MCF 10A (cell line): Measurements from ENCODE around the gene MAGEA11. TPM values are rescaled to one million over a fixed set of nuclear protein-coding genes. Genes with fewer than 3 reads are reported as not detected.
"Not testable (repeated sequence)": the region's sequence is repeated elsewhere in the genome, so short reads cannot be mapped to it uniquely, and the experiment has no call there.

Source experiments
- BruUV-seq: library from RNA; stranded (reverse); fragments of 400-500 nt; replicated peaks from 2 replicates; lab custom pipeline; 2021; lab: Mats Ljungman, UMichigan
- CTCF ChIA-PET: fragments of 300-600 bp; sonication (Branson Sonifier 250); formaldehyde crosslinking; extraction: SDS; loops from one replicate; lab custom pipeline; 2021; ENCODE audit warnings: antibody characterized with exemption, inconsistent platforms; lab: Yijun Ruan, JAX
- POLR2A ChIA-PET: fragments of 300-600, 350-650 bp; sonication (Branson Sonifier 250); formaldehyde crosslinking; extraction: SDS; loops from one replicate; lab custom pipeline; 2020; ENCODE audit warnings: antibody characterized with exemption, inconsistent platforms; lab: Yijun Ruan, JAX
- DNase-seq: peaks from one replicate; pipeline ENCODE4 v3.0.0-alpha.2; 2018; ENCODE audit not compliant: unreplicated experiment
- H3K27ac Mint-ChIP-seq: one replicate; pipeline ENCODE4 v1.8.0; 2022; ENCODE audit warnings: mild to moderate bottlenecking, low read depth, mixed read lengths; ENCODE audit not compliant: unreplicated experiment
- H3K27me3 Mint-ChIP-seq: one replicate; pipeline ENCODE4 v1.8.0; 2022; ENCODE audit warnings: mixed read lengths; ENCODE audit not compliant: insufficient read depth, unreplicated experiment
- H3K36me3 Mint-ChIP-seq: one replicate; pipeline ENCODE4 v1.8.0; 2022; ENCODE audit warnings: mild to moderate bottlenecking, moderate library complexity, mixed read lengths; ENCODE audit not compliant: insufficient read depth, unreplicated experiment
- H3K4me1 Mint-ChIP-seq: one replicate; pipeline ENCODE4 v1.8.0; 2022; ENCODE audit warnings: mixed read lengths; ENCODE audit not compliant: insufficient read depth, unreplicated experiment
- H3K4me3 Mint-ChIP-seq: one replicate; pipeline ENCODE4 v1.8.0; 2022; ENCODE audit warnings: mild to moderate bottlenecking, moderate library complexity, mixed read lengths; ENCODE audit not compliant: unreplicated experiment
- H3K9me3 Mint-ChIP-seq: one replicate; pipeline ENCODE4 v1.8.0; 2022; ENCODE audit warnings: mixed read lengths; ENCODE audit not compliant: unreplicated experiment
- CTCF ChIP-seq: fragments of 200-600 bp; IDR thresholded peaks from one replicate; pipeline ENCODE4 v1.8.0; 2022; ENCODE audit warnings: antibody characterized with exemption, mild to moderate bottlenecking; ENCODE audit not compliant: unreplicated experiment
- intact Hi-C: fragments of 100-400 bp; cut with micrococcal nuclease; formaldehyde crosslinking; loops from 2 replicates; pipeline ENCODE4 v1.14.1; 2022
- total RNA-seq: library from RNA; stranded (reverse); gene quantifications from 2 replicates; pipeline ENCODE4 v1.2.3, GENCODE V29; 2022

The MAGEA11 gene
- total RNA-seq, 1 experiment from 2014 or later: not detected

- Mint-ChIP-seq H3K27me3 (no peaks in the 10 kb centered on the region), H3K9me3 (no peaks in the 10 kb centered on the region), H3K4me1 (no peaks in the 10 kb centered on the region), H3K27ac (no peak overlapping the region), H3K36me3 (no peaks in the 10 kb centered on the region), H3K4me3 (no peak overlapping the region)
- ChIA-PET CTCF (no interaction called here), POLR2A (interaction anchor here (0.6 kb wide), 1 partner anchor 76 kb away, joined by 3 read pairs; no protein-coding TSS in a partner anchor)
- intact Hi-C loops: no loop called here
- TF ChIP-seq CTCF: no peak
- DNase-seq: no peak
- no TSS peak for BruUV-seq
Observed at GRCh38 chrX:149720021-149720689, 8.3 kb downstream of the MAGEA11 start.

DNA sequence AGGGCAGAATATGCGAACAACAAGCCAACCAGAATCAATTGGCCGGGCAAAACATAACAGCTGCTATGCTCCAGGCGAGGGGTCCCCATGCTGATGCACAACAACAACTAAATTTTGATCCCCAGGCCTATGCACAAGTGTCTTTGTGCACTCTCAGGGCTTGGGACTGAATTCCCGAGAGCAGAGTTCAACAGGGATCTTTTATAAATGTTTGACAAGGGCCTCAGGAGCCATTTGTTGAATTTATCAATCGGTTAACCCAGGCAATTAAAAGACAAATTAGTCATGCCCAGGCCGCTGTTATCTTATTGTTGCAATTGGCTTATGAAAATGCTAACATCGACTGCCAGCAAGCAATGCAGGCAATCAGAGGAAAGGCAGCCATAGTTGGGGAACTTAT, 9.4 kb downstream of the MAGEA11 start:
- CTCF ChIA-PET, H3K36me3 Mint-ChIP-seq, H3K4me3 Mint-ChIP-seq, H3K4me1 Mint-ChIP-seq, intact Hi-C loops, DNase-seq, BruUV-seq, H3K9me3 Mint-ChIP-seq, POLR2A ChIA-PET, H3K27me3 Mint-ChIP-seq, H3K27ac Mint-ChIP-seq: not testable (repeated sequence)

DNA sequence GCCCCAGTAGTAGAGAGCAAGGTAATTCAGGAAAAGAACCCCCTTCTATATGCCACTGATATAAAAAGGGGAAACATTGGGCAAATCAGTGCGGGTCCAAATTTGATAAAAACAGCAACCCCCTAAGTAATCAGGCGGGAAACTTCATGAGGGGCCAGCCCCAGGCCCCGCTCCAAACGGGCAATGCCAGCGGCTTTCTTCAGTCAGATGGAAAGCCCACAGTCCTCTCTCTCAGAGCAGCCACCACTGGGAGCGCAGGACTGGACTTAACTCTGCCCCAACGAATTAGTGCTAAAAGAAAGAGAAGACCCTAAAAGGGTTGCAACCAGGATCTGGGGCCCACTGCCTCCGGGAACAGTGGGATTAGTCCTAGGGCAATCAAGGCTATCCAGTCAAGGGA, 9.9 kb downstream of the MAGEA11 start:
- ChIA-PET CTCF (no interaction called here), POLR2A (no interaction called here)
- no peaks in the 10 kb centered on the region for H3K27me3 Mint-ChIP-seq
- no peaks in the 10 kb centered on the region for H3K4me1 Mint-ChIP-seq
- no peak overlapping the region for H3K4me3 Mint-ChIP-seq
- no peaks in the 10 kb centered on the region for H3K9me3 Mint-ChIP-seq
- DNase-seq: no peak
- BruUV-seq: no TSS peak
- H3K36me3 Mint-ChIP-seq: no peaks in the 10 kb centered on the region
- intact Hi-C loops: no loop called here
- TF ChIP-seq CTCF: no peak
- H3K27ac Mint-ChIP-seq: no peak overlapping the region

- H3K27ac Mint-ChIP-seq, BruUV-seq, DNase-seq, intact Hi-C loops, H3K27me3 Mint-ChIP-seq, H3K4me1 Mint-ChIP-seq, H3K4me3 Mint-ChIP-seq, CTCF ChIA-PET, POLR2A ChIA-PET, H3K36me3 Mint-ChIP-seq, H3K9me3 Mint-ChIP-seq: not testable (repeated sequence)
Observed at GRCh38 chrX:149723583-149724118, 11.8 kb downstream of the MAGEA11 start.

DNA sequence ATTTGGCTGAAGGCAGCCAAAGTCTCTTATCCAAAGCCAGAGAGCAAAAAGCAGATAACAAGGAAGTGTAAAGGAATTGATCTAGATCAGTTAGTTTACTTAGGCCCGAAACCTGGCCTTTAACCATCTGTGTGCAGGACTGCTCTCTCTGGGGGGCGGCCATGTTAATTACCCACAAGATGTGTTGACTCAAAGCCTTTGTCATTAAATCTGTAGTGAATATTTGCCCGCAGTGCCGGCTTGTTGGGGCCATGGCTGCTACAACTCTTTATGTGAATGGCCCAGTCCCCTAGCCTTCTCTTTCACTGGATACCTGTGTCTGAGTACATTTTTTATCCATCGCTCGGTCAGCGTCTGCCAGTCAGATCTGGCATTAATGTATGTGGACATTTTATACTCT, 15.4 kb downstream of the MAGEA11 start:
- BruUV-seq, H3K4me1 Mint-ChIP-seq: not testable (repeated sequence)

DNA sequence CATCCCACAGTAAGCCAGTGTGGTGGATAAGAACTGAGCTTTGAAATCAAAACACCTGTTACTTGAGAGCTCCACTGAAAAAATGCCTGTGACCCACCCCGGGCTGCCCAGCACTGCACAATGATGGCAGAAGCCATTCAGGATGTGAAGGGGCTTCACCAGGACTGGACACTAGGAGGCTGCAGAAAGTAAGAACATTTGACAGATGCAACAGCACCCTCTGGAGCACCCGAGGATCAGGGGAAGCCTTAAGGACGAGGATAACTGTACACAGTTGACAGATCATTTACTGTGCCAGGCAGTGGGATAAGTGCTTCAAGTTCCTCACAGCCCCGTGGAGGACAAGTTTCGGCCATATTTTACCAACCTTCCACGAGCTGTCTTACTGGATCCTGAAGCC, 30.4 kb downstream of the MAGEA11 start:
- H3K4me1 Mint-ChIP-seq, intact Hi-C loops, H3K4me3 Mint-ChIP-seq, DNase-seq, H3K27me3 Mint-ChIP-seq, H3K9me3 Mint-ChIP-seq, H3K36me3 Mint-ChIP-seq, CTCF ChIA-PET, H3K27ac Mint-ChIP-seq, POLR2A ChIA-PET, BruUV-seq: not testable (repeated sequence)

More for the DNA sequence above, 15.4 kb downstream of the MAGEA11 start:
- H3K4me3 Mint-ChIP-seq, DNase-seq, H3K9me3 Mint-ChIP-seq, H3K36me3 Mint-ChIP-seq, POLR2A ChIA-PET, intact Hi-C loops, H3K27me3 Mint-ChIP-seq, H3K27ac Mint-ChIP-seq, CTCF ChIA-PET: not testable (repeated sequence)

DNA sequence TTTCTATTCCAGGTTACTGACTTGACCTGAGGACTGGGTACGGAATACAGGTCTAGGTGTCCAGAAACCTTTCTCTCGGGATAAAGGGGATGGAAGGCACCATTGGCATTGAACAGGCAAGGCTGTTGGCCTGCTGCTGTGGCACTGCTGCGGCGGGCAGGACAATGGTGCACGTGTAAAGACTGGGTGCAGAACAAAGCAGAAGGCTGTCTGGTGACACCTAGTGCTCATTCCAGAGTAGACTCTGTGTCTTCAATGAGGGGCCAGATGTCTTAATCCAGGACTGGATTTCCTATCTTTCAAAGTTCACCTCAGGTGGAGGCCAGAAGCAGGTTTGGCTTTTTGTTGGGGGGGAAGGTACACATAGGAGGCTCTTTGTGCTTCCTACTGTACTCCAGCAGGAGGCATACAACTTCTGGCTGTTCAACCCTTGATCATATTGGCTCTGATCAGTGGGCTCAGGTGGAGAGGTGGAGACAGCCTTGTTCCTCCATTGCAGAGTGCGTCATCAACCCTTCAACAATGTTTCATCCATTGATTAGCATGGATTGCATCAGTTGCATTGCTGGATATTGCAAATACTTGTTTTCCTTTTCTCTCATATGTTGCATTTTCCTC, 34.6 kb downstream of the MAGEA11 start:
- H3K4me3 Mint-ChIP-seq, H3K9me3 Mint-ChIP-seq, BruUV-seq, DNase-seq, intact Hi-C loops, H3K27me3 Mint-ChIP-seq, H3K4me1 Mint-ChIP-seq, H3K36me3 Mint-ChIP-seq, CTCF ChIA-PET, H3K27ac Mint-ChIP-seq, POLR2A ChIA-PET: not testable (repeated sequence)
